ENCODE results near the gene ZNF219. TPM values are rescaled to one million over a fixed set of nuclear protein-coding genes. Genes with fewer than 3 reads are reported as not detected.

Gene ZNF219
- total and polyA plus RNA-seq, 2 of the 13 experiments (the other 11 are each of a cell fraction or from before 2014, with no cell fraction given), result 34.5 to 36.6 TPM

DNA sequence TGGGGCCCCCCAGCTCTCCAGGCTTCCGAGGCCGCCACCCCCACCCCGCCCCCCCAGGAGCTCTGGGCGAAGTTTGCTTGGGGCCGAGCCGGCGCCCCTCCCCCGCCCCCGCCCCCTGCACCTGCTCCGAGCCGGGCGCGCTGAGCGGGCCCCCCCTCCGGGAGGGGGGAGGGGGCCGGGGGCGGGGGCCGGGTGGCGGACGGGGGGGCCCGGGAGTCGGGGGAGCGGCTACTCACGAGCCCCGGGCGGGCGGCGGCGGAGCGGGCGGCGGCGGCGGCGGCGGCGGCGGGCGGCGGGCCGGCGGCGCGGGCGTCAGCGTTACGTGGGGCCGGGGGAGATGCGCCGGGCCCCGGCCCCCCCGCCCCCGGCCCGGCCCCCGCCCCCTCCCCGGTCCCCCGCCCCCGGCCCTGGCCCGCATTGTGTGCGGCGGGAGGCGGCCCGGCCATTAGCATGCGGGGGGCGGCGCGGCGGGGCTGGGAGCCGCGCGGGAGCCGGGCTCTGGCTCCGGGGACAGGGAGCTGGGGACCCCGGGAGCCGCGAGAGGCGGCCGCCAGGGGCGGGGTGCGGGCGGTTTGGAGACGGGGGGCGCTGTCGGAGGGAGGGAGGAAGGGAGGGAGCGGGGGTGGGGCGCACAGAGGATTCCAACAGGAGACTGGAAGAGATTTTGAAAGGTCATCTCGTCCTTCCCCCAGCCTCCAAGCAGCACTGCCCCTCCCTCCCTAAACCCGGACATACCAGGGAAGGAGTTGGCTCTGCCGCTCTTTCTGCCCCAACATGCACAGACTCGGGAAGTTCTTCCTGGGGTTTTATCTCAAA is at the start of gene ZNF219 (continued):
- TF ChIP-seq, protein P1, sequence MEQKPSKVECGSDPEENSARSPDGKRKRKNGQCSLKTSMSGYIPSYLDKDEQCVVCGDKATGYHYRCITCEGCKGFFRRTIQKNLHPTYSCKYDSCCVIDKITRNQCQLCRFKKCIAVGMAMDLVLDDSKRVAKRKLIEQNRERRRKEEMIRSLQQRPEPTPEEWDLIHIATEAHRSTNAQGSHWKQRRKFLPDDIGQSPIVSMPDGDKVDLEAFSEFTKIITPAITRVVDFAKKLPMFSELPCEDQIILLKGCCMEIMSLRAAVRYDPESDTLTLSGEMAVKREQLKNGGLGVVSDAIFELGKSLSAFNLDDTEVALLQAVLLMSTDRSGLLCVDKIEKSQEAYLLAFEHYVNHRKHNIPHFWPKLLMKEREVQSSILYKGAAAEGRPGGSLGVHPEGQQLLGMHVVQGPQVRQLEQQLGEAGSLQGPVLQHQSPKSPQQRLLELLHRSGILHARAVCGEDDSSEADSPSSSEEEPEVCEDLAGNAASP (CRISPR knock-in tag; IDR thresholded peaks at IDR 0.05; ENCODE audit: borderline replicate concordance), result no peak
- TF ChIP-seq, protein P2, sequence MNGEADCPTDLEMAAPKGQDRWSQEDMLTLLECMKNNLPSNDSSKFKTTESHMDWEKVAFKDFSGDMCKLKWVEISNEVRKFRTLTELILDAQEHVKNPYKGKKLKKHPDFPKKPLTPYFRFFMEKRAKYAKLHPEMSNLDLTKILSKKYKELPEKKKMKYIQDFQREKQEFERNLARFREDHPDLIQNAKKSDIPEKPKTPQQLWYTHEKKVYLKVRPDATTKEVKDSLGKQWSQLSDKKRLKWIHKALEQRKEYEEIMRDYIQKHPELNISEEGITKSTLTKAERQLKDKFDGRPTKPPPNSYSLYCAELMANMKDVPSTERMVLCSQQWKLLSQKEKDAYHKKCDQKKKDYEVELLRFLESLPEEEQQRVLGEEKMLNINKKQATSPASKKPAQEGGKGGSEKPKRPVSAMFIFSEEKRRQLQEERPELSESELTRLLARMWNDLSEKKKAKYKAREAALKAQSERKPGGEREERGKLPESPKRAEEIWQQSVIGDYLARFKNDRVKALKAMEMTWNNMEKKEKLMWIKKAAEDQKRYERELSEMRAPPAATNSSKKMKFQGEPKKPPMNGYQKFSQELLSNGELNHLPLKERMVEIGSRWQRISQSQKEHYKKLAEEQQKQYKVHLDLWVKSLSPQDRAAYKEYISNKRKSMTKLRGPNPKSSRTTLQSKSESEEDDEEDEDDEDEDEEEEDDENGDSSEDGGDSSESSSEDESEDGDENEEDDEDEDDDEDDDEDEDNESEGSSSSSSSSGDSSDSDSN (CRISPR knock-in tag; IDR thresholded peaks at IDR 0.05), result no peak; the same call in 1 of the 2 replicates
- TF ChIP-seq, protein P3, sequence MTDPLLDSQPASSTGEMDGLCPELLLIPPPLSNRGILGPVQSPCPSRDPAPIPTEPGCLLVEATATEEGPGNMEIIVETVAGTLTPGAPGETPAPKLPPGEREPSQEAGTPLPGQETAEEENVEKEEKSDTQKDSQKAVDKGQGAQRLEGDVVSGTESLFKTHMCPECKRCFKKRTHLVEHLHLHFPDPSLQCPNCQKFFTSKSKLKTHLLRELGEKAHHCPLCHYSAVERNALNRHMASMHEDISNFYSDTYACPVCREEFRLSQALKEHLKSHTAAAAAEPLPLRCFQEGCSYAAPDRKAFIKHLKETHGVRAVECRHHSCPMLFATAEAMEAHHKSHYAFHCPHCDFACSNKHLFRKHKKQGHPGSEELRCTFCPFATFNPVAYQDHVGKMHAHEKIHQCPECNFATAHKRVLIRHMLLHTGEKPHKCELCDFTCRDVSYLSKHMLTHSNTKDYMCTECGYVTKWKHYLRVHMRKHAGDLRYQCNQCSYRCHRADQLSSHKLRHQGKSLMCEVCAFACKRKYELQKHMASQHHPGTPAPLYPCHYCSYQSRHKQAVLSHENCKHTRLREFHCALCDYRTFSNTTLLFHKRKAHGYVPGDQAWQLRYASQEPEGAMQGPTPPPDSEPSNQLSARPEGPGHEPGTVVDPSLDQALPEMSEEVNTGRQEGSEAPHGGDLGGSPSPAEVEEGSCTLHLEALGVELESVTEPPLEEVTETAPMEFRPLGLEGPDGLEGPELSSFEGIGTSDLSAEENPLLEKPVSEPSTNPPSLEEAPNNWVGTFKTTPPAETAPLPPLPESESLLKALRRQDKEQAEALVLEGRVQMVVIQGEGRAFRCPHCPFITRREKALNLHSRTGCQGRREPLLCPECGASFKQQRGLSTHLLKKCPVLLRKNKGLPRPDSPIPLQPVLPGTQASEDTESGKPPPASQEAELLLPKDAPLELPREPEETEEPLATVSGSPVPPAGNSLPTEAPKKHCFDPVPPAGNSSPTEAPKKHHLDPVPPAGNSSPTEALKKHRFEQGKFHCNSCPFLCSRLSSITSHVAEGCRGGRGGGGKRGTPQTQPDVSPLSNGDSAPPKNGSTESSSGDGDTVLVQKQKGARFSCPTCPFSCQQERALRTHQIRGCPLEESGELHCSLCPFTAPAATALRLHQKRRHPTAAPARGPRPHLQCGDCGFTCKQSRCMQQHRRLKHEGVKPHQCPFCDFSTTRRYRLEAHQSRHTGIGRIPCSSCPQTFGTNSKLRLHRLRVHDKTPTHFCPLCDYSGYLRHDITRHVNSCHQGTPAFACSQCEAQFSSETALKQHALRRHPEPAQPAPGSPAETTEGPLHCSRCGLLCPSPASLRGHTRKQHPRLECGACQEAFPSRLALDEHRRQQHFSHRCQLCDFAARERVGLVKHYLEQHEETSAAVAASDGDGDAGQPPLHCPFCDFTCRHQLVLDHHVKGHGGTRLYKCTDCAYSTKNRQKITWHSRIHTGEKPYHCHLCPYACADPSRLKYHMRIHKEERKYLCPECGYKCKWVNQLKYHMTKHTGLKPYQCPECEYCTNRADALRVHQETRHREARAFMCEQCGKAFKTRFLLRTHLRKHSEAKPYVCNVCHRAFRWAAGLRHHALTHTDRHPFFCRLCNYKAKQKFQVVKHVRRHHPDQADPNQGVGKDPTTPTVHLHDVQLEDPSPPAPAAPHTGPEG (CRISPR knock-in tag; IDR thresholded peaks at IDR 0.05), result no peak

Measured in HepG2 (cell line).